HepG2 (cell line): ENCODE data around the gene SPG7. TPM values are rescaled to one million over a fixed set of nuclear protein-coding genes. Genes with fewer than 3 reads are reported as not detected.

Experiments
- BCL6 ChIP-seq: IDR thresholded peaks from 2 replicates; pipeline ENCODE4 v1.6.1; 2016; ENCODE audit warnings: missing genetic modification reagents, missing compliant biosample characterization
- ESRRA ChIP-seq: sonication (generic); formaldehyde crosslinking; IDR thresholded peaks from 2 replicates; pipeline ENCODE4 v1.5.1; 2020; ENCODE audit warnings: mild to moderate bottlenecking, low read depth, missing genetic modification reagents
- FOSL2 ChIP-seq: sonication (generic); formaldehyde crosslinking; IDR thresholded peaks from 2 replicates; pipeline ENCODE4 v1.4.0; 2020; ENCODE audit warnings: missing genetic modification reagents
- FOXP1 ChIP-seq, 2 experiments: fragments of 450-650 bp in 1 of 2; IDR thresholded peaks; 2 replicates each; pipeline ENCODE4 v1.6.1; 2017 to 2018; ENCODE audit warnings: antibody characterized with exemption in 1 of 2
- MTF1 ChIP-seq: sonication (generic); formaldehyde crosslinking; IDR thresholded peaks from 2 replicates; pipeline ENCODE4 v1.5.0; 2020; ENCODE audit warnings: missing genetic modification reagents
- NFYC ChIP-seq: IDR thresholded peaks from 2 replicates; pipeline ENCODE4 v1.6.1; 2016; ENCODE audit warnings: missing genetic modification reagents, missing compliant biosample characterization
- PRDM15 ChIP-seq: sonication (generic); formaldehyde crosslinking; IDR thresholded peaks from 2 replicates; pipeline ENCODE4 v1.4.0; 2020; ENCODE audit warnings: missing genetic modification reagents
- SIX4 ChIP-seq: sonication (generic); formaldehyde crosslinking; IDR thresholded peaks from 2 replicates; pipeline ENCODE4 v1.4.0; 2020; ENCODE audit warnings: missing genetic modification reagents
- U2AF2 ChIP-seq: fragments of 200-400 bp; formaldehyde crosslinking; IDR thresholded peaks from 2 replicates; pipeline ENCODE4 v1.6.1; 2017; ENCODE audit warnings: low read depth, mild to moderate bottlenecking, low read length
- YEATS4 ChIP-seq: sonication (generic); formaldehyde crosslinking; IDR thresholded peaks from 2 replicates; pipeline ENCODE4 v1.4.0; 2020; ENCODE audit warnings: missing genetic modification reagents, borderline replicate concordance
- ZFP90 ChIP-seq: sonication (generic); formaldehyde crosslinking; IDR thresholded peaks from 2 replicates; pipeline ENCODE4 v1.8.0; 2022; ENCODE audit warnings: missing genetic modification reagents, mild to moderate bottlenecking, inconsistent platforms, borderline replicate concordance
- ZFP91 ChIP-seq: sonication (generic); formaldehyde crosslinking; IDR thresholded peaks from 2 replicates; pipeline ENCODE4 v1.9.0; 2022; ENCODE audit warnings: missing genetic modification reagents, mild to moderate bottlenecking, borderline replicate concordance
- ZMYM3 ChIP-seq: sonication (generic); formaldehyde crosslinking; IDR thresholded peaks from 2 replicates; pipeline ENCODE4 v1.5.1; 2020; ENCODE audit warnings: mild to moderate bottlenecking, missing genetic modification reagents
- ZNF230 ChIP-seq: sonication (generic); formaldehyde crosslinking; IDR thresholded peaks from 2 replicates; pipeline ENCODE4 v1.4.0; 2020; ENCODE audit warnings: mild to moderate bottlenecking, missing genetic modification reagents
- ZNF264 ChIP-seq: sonication (generic); formaldehyde crosslinking; IDR thresholded peaks from 2 replicates; pipeline ENCODE4 v1.4.0; 2020; ENCODE audit warnings: missing genetic modification reagents
- ZNF496 ChIP-seq: sonication (generic); formaldehyde crosslinking; IDR thresholded peaks from 2 replicates; pipeline ENCODE4 v1.8.1; 2023; ENCODE audit warnings: mild to moderate bottlenecking, moderate library complexity, missing genetic modification reagents; ENCODE audit not compliant: insufficient replicate concordance
- ZNF678 ChIP-seq: sonication (generic); formaldehyde crosslinking; IDR thresholded peaks from 2 replicates; pipeline ENCODE4 v1.4.0; 2020; ENCODE audit warnings: mild to moderate bottlenecking, missing genetic modification reagents
- ZNF839 ChIP-seq: sonication (generic); formaldehyde crosslinking; IDR thresholded peaks from 2 replicates; pipeline ENCODE4 v1.4.0; 2020; ENCODE audit warnings: missing genetic modification reagents, mild to moderate bottlenecking, borderline replicate concordance
- polyA plus RNA-seq, 8 experiments: library from polyadenylated mRNA; depleted of rRNA in 3 of 8; stranded (reverse) in 7 of 8; unstranded in 1 of 8; fragments of >200 nt; fragmentation: Illumina TruSeq in 4 of 8; extraction: Trizol in 4 of 8; gene quantifications; 2 replicates each; pipeline versions ENCODE4 v1.2.1 to v1.2.3, GENCODE V29; 2011 to 2016; ENCODE audit warnings: low read depth in 4 of 8, missing spikeins in 1 of 8, mixed read lengths in 1 of 8; ENCODE audit not compliant: insufficient read depth in 1 of 8
- total RNA-seq, 5 experiments: library from RNA; depleted of rRNA; stranded (reverse); fragments of >200 nt; fragmentation: Illumina TruSeq; extraction: Trizol; gene quantifications; 2 replicates each; pipeline ENCODE4 v1.2.3, GENCODE V29; 2016; ENCODE audit warnings: low read depth in 1 of 5
- TF ChIP-seq, protein P1 (sequence below), 2 experiments: sonication (generic) in 1 of 2; formaldehyde crosslinking in 1 of 2; IDR thresholded peaks; 2 replicates each; pipeline versions ENCODE4 v1.5.1 to v1.6.1; 2011 to 2020; ENCODE audit warnings: borderline replicate concordance in 1 of 2, low read depth in 1 of 2, low read length in 1 of 2, mild to moderate bottlenecking in 1 of 2, missing genetic modification reagents in 1 of 2, moderate library complexity in 1 of 2

SPG7 gene
- total and polyA plus RNA-seq, 2 of the 13 experiments (the other 11 are each of a cell fraction or from before 2014, with no cell fraction given) = 66.0 to 136 TPM

- TF ChIP-seq PRDM15 (CRISPR knock-in tag) (no peak), ZFP90 (CRISPR knock-in tag) (no peak), ZNF839 (CRISPR knock-in tag) (no peak), ZNF496 (CRISPR knock-in tag) (no peak), FOSL2 (CRISPR knock-in tag) (no peak), ZFP91 (CRISPR knock-in tag) (no peak), ZNF264 (no peak), ZNF678 (no peak), MTF1 (CRISPR knock-in tag) (no peak), ZMYM3 (CRISPR knock-in tag) (no peak), SIX4 (CRISPR knock-in tag) (no peak), YEATS4 (CRISPR knock-in tag) (peak; percentile 70; the same call in 1 of the 2 replicates), FOXP1 (IDR thresholded peaks at IDR 0.05) (no peak), FOXP1 (CRISPR knock-in tag; IDR thresholded peaks at IDR 0.05) (no peak), ESRRA (peak; percentile 52; the same call in 1 of the 2 replicates), BCL6 (CRISPR knock-in tag) (no peak), ZNF230 (CRISPR knock-in tag) (peak; percentile 5; the same call in 1 of the 2 replicates), U2AF2 (no peak), NFYC (no peak; the same call in 1 of the 2 replicates)
- TF ChIP-seq, protein P1, sequence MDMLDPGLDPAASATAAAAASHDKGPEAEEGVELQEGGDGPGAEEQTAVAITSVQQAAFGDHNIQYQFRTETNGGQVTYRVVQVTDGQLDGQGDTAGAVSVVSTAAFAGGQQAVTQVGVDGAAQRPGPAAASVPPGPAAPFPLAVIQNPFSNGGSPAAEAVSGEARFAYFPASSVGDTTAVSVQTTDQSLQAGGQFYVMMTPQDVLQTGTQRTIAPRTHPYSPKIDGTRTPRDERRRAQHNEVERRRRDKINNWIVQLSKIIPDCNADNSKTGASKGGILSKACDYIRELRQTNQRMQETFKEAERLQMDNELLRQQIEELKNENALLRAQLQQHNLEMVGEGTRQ (IDR thresholded peaks at IDR 0.05; ENCODE audit: low read depth, low read length) = no peak
- TF ChIP-seq, protein P1 (CRISPR knock-in tag; IDR thresholded peaks at IDR 0.05; ENCODE audit: borderline replicate concordance) = no peak
These were observed 57.0 kb downstream of the SPG7 start (continued) for GRCh38 chr16:89565256-89565505.
